Caco-2 (cell line): ENCODE results near the gene RSBN1. TPM values are rescaled to one million over a fixed set of nuclear protein-coding genes. Genes with fewer than 3 reads are reported as not detected.
"Not testable (repeated sequence)": the region's sequence is repeated elsewhere in the genome, so short reads cannot be mapped to it uniquely, and the experiment has no call there.

Experiments used
- BruUV-seq: library from RNA; stranded (reverse); fragments of 400-500 nt; replicated peaks from 2 replicates; lab custom pipeline; 2021; lab: Mats Ljungman, UMichigan
- CTCF ChIA-PET: fragments of 300-600 bp; sonication (Branson Sonifier 250); formaldehyde crosslinking; loops from one replicate; lab custom pipeline; 2022; ENCODE audit warnings: antibody characterized with exemption; lab: Charles Lee
- POLR2A ChIA-PET: fragments of 300-600 bp; sonication (Branson Sonifier 250); formaldehyde crosslinking; loops from one replicate; lab custom pipeline; 2022; ENCODE audit warnings: antibody characterized with exemption; lab: Charles Lee
- DNase-seq, 2 experiments: peaks; one replicate each; pipeline versions ENCODE4 v3.0.0 to v3.0.0-alpha.2; 2020 to 2022
- H3K27me3 ChIP-seq: replicated peaks from 2 replicates; pipeline ENCODE4 v1.6.0; 2011; ENCODE audit warnings: low read length; ENCODE audit not compliant: control insufficient read depth, insufficient read depth
- H3K36me3 ChIP-seq: 2 replicates; pipeline ENCODE4 v1.5.1; 2011; ENCODE audit warnings: low read length; ENCODE audit not compliant: control insufficient read depth, insufficient read depth
- H3K4me1 ChIP-seq: fragments of 250-450 bp; sonication (Bioruptor Pico); 2 replicates; pipeline ENCODE4 v1.5.1; 2020; ENCODE audit warnings: mild to moderate bottlenecking
- H3K4me3 ChIP-seq: 2 replicates; pipeline ENCODE4 v1.5.1; 2011; ENCODE audit warnings: low read depth, mild to moderate bottlenecking, control low read depth, low read length
- H3K9me3 ChIP-seq: fragments of 250-450 bp; sonication (Bioruptor Pico); 2 replicates; pipeline ENCODE4 v1.5.1; 2020; ENCODE audit warnings: mild to moderate bottlenecking, moderate library complexity
- H3K27ac Mint-ChIP-seq: one replicate; pipeline ENCODE4 v1.8.0; 2022; ENCODE audit warnings: mixed read lengths; ENCODE audit not compliant: unreplicated experiment
- H3K27me3 Mint-ChIP-seq: one replicate; pipeline ENCODE4 v1.8.0; 2022; ENCODE audit warnings: mixed read lengths; ENCODE audit not compliant: insufficient read depth, unreplicated experiment
- H3K36me3 Mint-ChIP-seq: one replicate; pipeline ENCODE4 v1.8.0; 2022; ENCODE audit warnings: mild to moderate bottlenecking, mixed read lengths; ENCODE audit not compliant: insufficient read depth, unreplicated experiment
- H3K4me1 Mint-ChIP-seq: one replicate; pipeline ENCODE4 v1.8.0; 2022; ENCODE audit warnings: low read depth, mixed read lengths; ENCODE audit not compliant: unreplicated experiment
- H3K4me3 Mint-ChIP-seq: one replicate; pipeline ENCODE4 v1.8.0; 2022; ENCODE audit warnings: mild to moderate bottlenecking, moderate library complexity, mixed read lengths; ENCODE audit not compliant: unreplicated experiment
- H3K9me3 Mint-ChIP-seq: one replicate; pipeline ENCODE4 v1.8.0; 2022; ENCODE audit warnings: mixed read lengths; ENCODE audit not compliant: unreplicated experiment
- intact Hi-C: fragments of 100-400 bp; cut with micrococcal nuclease; formaldehyde crosslinking; loops from one replicate; pipeline ENCODE4 v1.10.0; 2022; ENCODE audit not compliant: unreplicated experiment
- total RNA-seq: library from RNA; stranded (reverse); gene quantifications from 2 replicates; pipeline ENCODE4 v1.2.3, GENCODE V29; 2022
- TF ChIP-seq, protein P1 (sequence below), 2 experiments: fragments of 200-600 bp in 1 of 2; IDR thresholded peaks; 1 replicate in 1 of 2; 2 replicates in 1 of 2; pipeline versions ENCODE4 v1.5.1 to v1.8.0; 2011 to 2022; ENCODE audit warnings: antibody characterized with exemption in 1 of 2, control low read depth in 1 of 2, inconsistent platforms in 1 of 2, low read depth in 1 of 2, low read length in 1 of 2, mild to moderate bottlenecking in 1 of 2, moderate library complexity in 1 of 2; ENCODE audit not compliant: insufficient read depth in 1 of 2, severe bottlenecking in 1 of 2, unreplicated experiment in 1 of 2

The RSBN1 gene
- total RNA-seq, 1 experiment from 2014 or later = 7.3 TPM

DNA sequence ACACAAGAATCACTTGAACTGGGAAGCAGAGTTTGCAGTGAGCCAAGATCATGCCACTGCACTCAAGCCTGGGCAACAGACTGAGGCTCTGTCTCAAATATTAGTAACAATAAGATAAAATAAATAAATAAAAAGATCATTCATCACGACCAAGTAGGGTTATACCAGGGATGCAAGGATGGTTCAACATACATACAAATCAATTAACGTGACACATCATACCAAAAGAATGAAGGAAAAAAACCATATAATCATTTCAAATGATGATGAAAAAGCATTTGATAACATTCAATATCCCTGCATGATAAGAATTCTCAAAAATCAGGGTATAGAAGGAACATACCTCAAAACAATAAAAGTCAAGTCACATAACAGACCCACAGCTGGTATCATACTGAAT is 91.3 kb downstream of the RSBN1 start:
- H3K4me3 ChIP-seq = no peak overlapping the region
- H3K27me3 ChIP-seq = no peaks in the 10 kb centered on the region
- Mint-ChIP-seq H3K27me3 (no peaks in the 10 kb centered on the region), H3K4me3 (no peak overlapping the region), H3K4me1 (no peaks in the 10 kb centered on the region), H3K36me3 (peaks cover 17% of the 10 kb centered on the region), H3K9me3 (peaks cover 21% of the 10 kb centered on the region), H3K27ac (no peak overlapping the region)
- ChIA-PET POLR2A (no interaction called here), CTCF (no interaction called here)
- BruUV-seq = no TSS peak
- H3K4me1 ChIP-seq = no peaks in the 10 kb centered on the region
- intact Hi-C loops = no loop called here
- TF ChIP-seq, protein P1, sequence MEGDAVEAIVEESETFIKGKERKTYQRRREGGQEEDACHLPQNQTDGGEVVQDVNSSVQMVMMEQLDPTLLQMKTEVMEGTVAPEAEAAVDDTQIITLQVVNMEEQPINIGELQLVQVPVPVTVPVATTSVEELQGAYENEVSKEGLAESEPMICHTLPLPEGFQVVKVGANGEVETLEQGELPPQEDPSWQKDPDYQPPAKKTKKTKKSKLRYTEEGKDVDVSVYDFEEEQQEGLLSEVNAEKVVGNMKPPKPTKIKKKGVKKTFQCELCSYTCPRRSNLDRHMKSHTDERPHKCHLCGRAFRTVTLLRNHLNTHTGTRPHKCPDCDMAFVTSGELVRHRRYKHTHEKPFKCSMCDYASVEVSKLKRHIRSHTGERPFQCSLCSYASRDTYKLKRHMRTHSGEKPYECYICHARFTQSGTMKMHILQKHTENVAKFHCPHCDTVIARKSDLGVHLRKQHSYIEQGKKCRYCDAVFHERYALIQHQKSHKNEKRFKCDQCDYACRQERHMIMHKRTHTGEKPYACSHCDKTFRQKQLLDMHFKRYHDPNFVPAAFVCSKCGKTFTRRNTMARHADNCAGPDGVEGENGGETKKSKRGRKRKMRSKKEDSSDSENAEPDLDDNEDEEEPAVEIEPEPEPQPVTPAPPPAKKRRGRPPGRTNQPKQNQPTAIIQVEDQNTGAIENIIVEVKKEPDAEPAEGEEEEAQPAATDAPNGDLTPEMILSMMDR (IDR thresholded peaks at IDR 0.05; ENCODE audit: insufficient read depth in 1 of 2, low read depth in 1 of 2, low read length in 1 of 2, severe bottlenecking in 1 of 2, unreplicated experiment in 1 of 2) = no peak
- no peak for DNase-seq
- H3K9me3 ChIP-seq = no peaks in the 10 kb centered on the region
- no peaks in the 10 kb centered on the region; the same call in none of the 2 replicates for H3K36me3 ChIP-seq

- Mint-ChIP-seq H3K9me3 (peaks cover 21% of the 10 kb centered on the region), H3K36me3 (peaks cover 17% of the 10 kb centered on the region)
- H3K27me3 ChIP-seq, H3K4me3 ChIP-seq, BruUV-seq, CTCF ChIA-PET, H3K27ac Mint-ChIP-seq, H3K4me3 Mint-ChIP-seq, H3K27me3 Mint-ChIP-seq, H3K9me3 ChIP-seq, intact Hi-C loops, H3K36me3 ChIP-seq, DNase-seq, POLR2A ChIA-PET, H3K4me1 Mint-ChIP-seq, H3K4me1 ChIP-seq: not testable (repeated sequence)
These were observed 93.7 kb downstream of the RSBN1 start for GRCh38 chr1:113718621-113719020.

DNA sequence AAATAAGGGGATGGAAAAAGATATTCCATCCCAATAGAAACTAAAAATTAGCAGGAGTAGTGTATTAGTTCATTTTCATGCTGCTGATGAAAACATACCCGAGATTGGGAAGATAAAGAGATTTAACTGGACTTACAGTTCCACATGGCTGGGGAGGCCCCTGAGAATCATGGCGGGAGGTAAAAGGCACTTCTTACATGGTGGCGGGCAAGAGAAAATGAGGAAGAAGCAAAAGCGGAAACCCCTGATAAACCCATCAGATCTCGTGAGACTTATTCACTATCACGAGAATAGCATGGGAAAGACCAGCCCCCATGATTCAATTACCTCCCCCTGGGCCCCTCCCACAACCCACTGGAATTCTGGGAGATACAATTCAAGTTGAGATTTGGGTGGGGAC is 94.8 kb downstream of the RSBN1 start:
- intact Hi-C loops, POLR2A ChIA-PET, DNase-seq, H3K4me1 ChIP-seq, H3K4me3 Mint-ChIP-seq, H3K27ac Mint-ChIP-seq, H3K27me3 ChIP-seq, BruUV-seq, H3K4me3 ChIP-seq, H3K4me1 Mint-ChIP-seq, CTCF ChIA-PET, H3K27me3 Mint-ChIP-seq, H3K9me3 ChIP-seq, H3K36me3 ChIP-seq: not testable (repeated sequence)
- Mint-ChIP-seq H3K9me3 (peaks cover 21% of the 10 kb centered on the region), H3K36me3 (peaks cover 17% of the 10 kb centered on the region)

GRCh38 chr1:113714606-113715269 is 97.5 kb downstream of the RSBN1 start:
- intact Hi-C loops = no loop called here
- H3K27me3 ChIP-seq = no peaks in the 10 kb centered on the region
- ChIA-PET CTCF (interaction anchor here (0.6 kb wide), 1 partner anchor 37 kb away, joined by 4 read pairs; no protein-coding TSS in a partner anchor), POLR2A (no interaction called here)
- H3K4me1 ChIP-seq = no peaks in the 10 kb centered on the region
- DNase-seq = no peak
- H3K9me3 ChIP-seq = no peaks in the 10 kb centered on the region
- H3K4me3 ChIP-seq = no peak overlapping the region
- TF ChIP-seq, protein P1 (IDR thresholded peaks at IDR 0.05; ENCODE audit: insufficient read depth in 1 of 2, low read depth in 1 of 2, low read length in 1 of 2, severe bottlenecking in 1 of 2, unreplicated experiment in 1 of 2) = no peak
- Mint-ChIP-seq H3K36me3 (peaks cover 13% of the 10 kb centered on the region), H3K4me3 (no peak overlapping the region), H3K9me3 (peaks cover 17% of the 10 kb centered on the region), H3K4me1 (no peaks in the 10 kb centered on the region), H3K27me3 (no peaks in the 10 kb centered on the region), H3K27ac (no peak overlapping the region)
- no TSS peak for BruUV-seq
- no peaks in the 10 kb centered on the region; the same call in none of the 2 replicates for H3K36me3 ChIP-seq

Other genes starting within 250 kb of the RSBN1 start
- 10.4 and 12.7 TPM in 2 replicates for gene PHTF1, start 53.0 kb downstream of the RSBN1 start, total RNA-seq
- not detected in 2 replicates for gene PTPN22, start 59.2 kb upstream of the RSBN1 start, total RNA-seq
- gene BCL2L15, start 75.1 kb upstream of the RSBN1 start, total RNA-seq = 0.09 TPM in 1 of 2 replicates, not detected in the other
- gene AP4B1, start 92.3 kb upstream of the RSBN1 start, total RNA-seq = 9.6 and 10.0 TPM in 2 replicates
- 6.0 and 6.9 TPM in 2 replicates for gene DCLRE1B, start 92.8 kb upstream of the RSBN1 start, total RNA-seq
- gene HIPK1, start 116.8 kb upstream of the RSBN1 start, total RNA-seq = 42.6 and 48.2 TPM in 2 replicates
- gene OLFML3, start 167.0 kb upstream of the RSBN1 start, total RNA-seq = 29.1 and 36.5 TPM in 2 replicates